ENCODE data around the gene ZNF765. TPM values are rescaled to one million over a fixed set of nuclear protein-coding genes. Genes with fewer than 3 reads are reported as not detected.
"Not testable (repeated sequence)": the region's sequence is repeated elsewhere in the genome, so short reads cannot be mapped to it uniquely, and the experiment has no call there.

ZNF765 gene
- polyA plus RNA-seq, 3 donors: 1.5 to 5.0 (median 3.4) TPM

GRCh38 chr19:53471916-53472315, 77.0 kb downstream of the ZNF765 start:
- H3K9me3 ChIP-seq (replicated peaks in 1 of 2; ENCODE audit: control insufficient read depth in 1 of 2, insufficient read depth in 1 of 2, low read length in 2 of 2): peaks cover 19% of the 10 kb centered on the region in 2 donors
- intact Hi-C loops (cut with micrococcal nuclease): no loop called here
- no peaks in the 10 kb centered on the region for H4K20me1 ChIP-seq (ENCODE audit: insufficient read depth, low read length)
- no peak for DNase-seq
- H3K36me3 ChIP-seq (replicated peaks in 1 of 2; ENCODE audit: control insufficient read depth in 1 of 2, insufficient read depth in 2 of 2, low read length in 2 of 2): peaks cover 2 to 22% of the 10 kb centered on the region in 2 donors
- H3K27me3 ChIP-seq (ENCODE audit: control insufficient read depth in 2 of 2, insufficient read depth in 2 of 2, low read length in 2 of 2): no peaks in the 10 kb centered on the region
- no peak overlapping the region for H3K9ac ChIP-seq (ENCODE audit: insufficient read depth, low read length, poor library complexity, severe bottlenecking)
- Mint-ChIP-seq H3K27me3 (ENCODE audit: low read depth in 3 of 3) (peaks cover 0 to 1% (median under 1%) of the 10 kb centered on the region in 3 donors), H3K36me3 (peaks cover 22 to 43% of the 10 kb centered on the region in 2 donors), H3K9me3 (peaks cover 13 to 25% (median 22%) of the 10 kb centered on the region in 7 donors), H3K4me1 (peaks cover 19% of the 10 kb centered on the region), H3K27ac (peak overlapping the region in 1 of 7 donors; percentile 17), H3K4me3 (no peak overlapping the region)
- peaks cover 9% of the 10 kb centered on the region for H3K79me2 ChIP-seq (ENCODE audit: insufficient read depth, low read length)
- WGBS (ENCODE audit: insufficient coverage): 100% methylated on average over 1 of the region's 7 CpGs
- H3K4me2 ChIP-seq (replicated peaks; ENCODE audit: extremely low read depth, low read length, poor library complexity, severe bottlenecking): no peak overlapping the region
- TF ChIP-seq, protein P1, sequence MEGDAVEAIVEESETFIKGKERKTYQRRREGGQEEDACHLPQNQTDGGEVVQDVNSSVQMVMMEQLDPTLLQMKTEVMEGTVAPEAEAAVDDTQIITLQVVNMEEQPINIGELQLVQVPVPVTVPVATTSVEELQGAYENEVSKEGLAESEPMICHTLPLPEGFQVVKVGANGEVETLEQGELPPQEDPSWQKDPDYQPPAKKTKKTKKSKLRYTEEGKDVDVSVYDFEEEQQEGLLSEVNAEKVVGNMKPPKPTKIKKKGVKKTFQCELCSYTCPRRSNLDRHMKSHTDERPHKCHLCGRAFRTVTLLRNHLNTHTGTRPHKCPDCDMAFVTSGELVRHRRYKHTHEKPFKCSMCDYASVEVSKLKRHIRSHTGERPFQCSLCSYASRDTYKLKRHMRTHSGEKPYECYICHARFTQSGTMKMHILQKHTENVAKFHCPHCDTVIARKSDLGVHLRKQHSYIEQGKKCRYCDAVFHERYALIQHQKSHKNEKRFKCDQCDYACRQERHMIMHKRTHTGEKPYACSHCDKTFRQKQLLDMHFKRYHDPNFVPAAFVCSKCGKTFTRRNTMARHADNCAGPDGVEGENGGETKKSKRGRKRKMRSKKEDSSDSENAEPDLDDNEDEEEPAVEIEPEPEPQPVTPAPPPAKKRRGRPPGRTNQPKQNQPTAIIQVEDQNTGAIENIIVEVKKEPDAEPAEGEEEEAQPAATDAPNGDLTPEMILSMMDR (IDR thresholded peaks at IDR 0.05): no peak
- H2AFZ ChIP-seq (ENCODE audit: insufficient read depth, low read depth, low read length, poor library complexity, severe bottlenecking): no peak overlapping the region
- H3K4me3 ChIP-seq (replicated peaks in 1 of 3; ENCODE audit: low read depth in 2 of 3, low read length in 3 of 3): no peak overlapping the region
- peaks cover 9 to 12% of the 10 kb centered on the region in 2 donors for H3K4me1 ChIP-seq (ENCODE audit: control insufficient read depth in 1 of 2, insufficient read depth in 2 of 2, low read length in 2 of 2)
- H3K27ac ChIP-seq (ENCODE audit: low read depth in 1 of 2, low read length in 2 of 2): no peak overlapping the region

DNA sequence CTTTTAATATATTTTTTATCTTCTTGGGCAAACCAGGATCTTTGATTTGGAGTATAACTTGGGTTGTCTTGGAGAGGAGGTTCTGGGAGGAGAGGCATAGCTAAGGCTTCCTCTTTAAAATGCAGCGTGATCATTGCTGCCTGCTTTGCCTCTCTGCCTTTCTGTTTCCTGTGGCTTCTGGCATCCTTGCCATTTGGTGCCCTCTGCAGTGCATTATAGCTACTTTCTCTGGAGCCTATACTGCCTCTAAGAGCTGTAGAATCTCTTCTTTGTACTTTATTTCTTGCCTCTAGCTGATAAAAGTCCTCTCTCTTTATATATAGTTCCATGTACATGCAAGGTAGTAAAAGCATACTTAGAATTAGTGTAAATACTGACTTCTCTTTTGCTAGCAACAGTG, 79.9 kb downstream of the ZNF765 start:
- WGBS (ENCODE audit: insufficient coverage): 0% methylated on average over 1 of the region's 1 CpG
- H2AFZ ChIP-seq (ENCODE audit: insufficient read depth, low read depth, low read length, poor library complexity, severe bottlenecking); H3K4me2 ChIP-seq (replicated peaks; ENCODE audit: extremely low read depth, low read length, poor library complexity, severe bottlenecking); H3K4me1 Mint-ChIP-seq; H3K27ac Mint-ChIP-seq; H3K4me1 ChIP-seq (ENCODE audit: control insufficient read depth in 1 of 2, insufficient read depth in 2 of 2, low read length in 2 of 2); H3K27ac ChIP-seq (ENCODE audit: low read depth in 1 of 2, low read length in 2 of 2); H3K27me3 ChIP-seq (ENCODE audit: control insufficient read depth in 2 of 2, insufficient read depth in 2 of 2, low read length in 2 of 2); H3K4me3 Mint-ChIP-seq; DNase-seq; H3K4me3 ChIP-seq (replicated peaks in 1 of 3; ENCODE audit: low read depth in 2 of 3, low read length in 3 of 3); H3K27me3 Mint-ChIP-seq (ENCODE audit: low read depth in 3 of 3); H3K79me2 ChIP-seq (ENCODE audit: insufficient read depth, low read length); H3K9ac ChIP-seq (ENCODE audit: insufficient read depth, low read length, poor library complexity, severe bottlenecking); H4K20me1 ChIP-seq (ENCODE audit: insufficient read depth, low read length): not testable (repeated sequence)
- Mint-ChIP-seq H3K36me3 (peaks cover 47 to 70% of the 10 kb centered on the region in 2 donors), H3K9me3 (peaks cover 33 to 50% (median 45%) of the 10 kb centered on the region in 7 donors)
- Histone ChIP-seq H3K9me3 (replicated peaks in 1 of 2; ENCODE audit: control insufficient read depth in 1 of 2, insufficient read depth in 1 of 2, low read length in 2 of 2) (peaks cover 46% of the 10 kb centered on the region in 2 donors), H3K36me3 (replicated peaks in 1 of 2; ENCODE audit: control insufficient read depth in 1 of 2, insufficient read depth in 2 of 2, low read length in 2 of 2) (peaks cover 15 to 47% of the 10 kb centered on the region in 2 donors)
- intact Hi-C loops (cut with micrococcal nuclease): loop anchor here (1.0 to 2.0 kb wide), 2 partner anchors 36 to 37 kb away; no protein-coding TSS in a partner anchor

- WGBS (ENCODE audit: insufficient coverage): 78% methylated on average over 3 of the region's 6 CpGs
- not testable (repeated sequence) for H3K4me3 ChIP-seq (replicated peaks in 1 of 3; ENCODE audit: low read depth in 2 of 3, low read length in 3 of 3); H3K27me3 Mint-ChIP-seq (ENCODE audit: low read depth in 3 of 3); H3K79me2 ChIP-seq (ENCODE audit: insufficient read depth, low read length); H3K4me2 ChIP-seq (replicated peaks; ENCODE audit: extremely low read depth, low read length, poor library complexity, severe bottlenecking); H2AFZ ChIP-seq (ENCODE audit: insufficient read depth, low read depth, low read length, poor library complexity, severe bottlenecking); H3K4me1 ChIP-seq (ENCODE audit: control insufficient read depth in 1 of 2, insufficient read depth in 2 of 2, low read length in 2 of 2); H3K9ac ChIP-seq (ENCODE audit: insufficient read depth, low read length, poor library complexity, severe bottlenecking); H3K4me3 Mint-ChIP-seq; H3K27me3 ChIP-seq (ENCODE audit: control insufficient read depth in 2 of 2, insufficient read depth in 2 of 2, low read length in 2 of 2); H3K27ac Mint-ChIP-seq; DNase-seq; H4K20me1 ChIP-seq (ENCODE audit: insufficient read depth, low read length); H3K4me1 Mint-ChIP-seq; H3K27ac ChIP-seq (ENCODE audit: low read depth in 1 of 2, low read length in 2 of 2)
- peaks cover 36 to 56% (median 51%) of the 10 kb centered on the region in 7 donors for H3K9me3 Mint-ChIP-seq
- H3K9me3 ChIP-seq (replicated peaks in 1 of 2; ENCODE audit: control insufficient read depth in 1 of 2, insufficient read depth in 1 of 2, low read length in 2 of 2): peaks cover 50 to 52% of the 10 kb centered on the region in 2 donors
- intact Hi-C loops (cut with micrococcal nuclease): loop anchor here (1.0 to 2.0 kb wide), 2 partner anchors 37 kb away; no protein-coding TSS in a partner anchor
- H3K36me3 Mint-ChIP-seq: peaks cover 48 to 74% of the 10 kb centered on the region in 2 donors
- H3K36me3 ChIP-seq (replicated peaks in 1 of 2; ENCODE audit: control insufficient read depth in 1 of 2, insufficient read depth in 2 of 2, low read length in 2 of 2): peaks cover 15 to 52% of the 10 kb centered on the region in 2 donors
Observed at GRCh38 chr19:53475470-53475869, 80.5 kb downstream of the ZNF765 start.

Measured in CD14-positive monocyte (primary cell).